ENCODE results near the gene KCNQ1. TPM values are rescaled to one million over a fixed set of nuclear protein-coding genes. Genes with fewer than 3 reads are reported as not detected.

KCNQ1 gene
- total RNA-seq, 1 donor from 2014 or later: 0.86 TPM

DNA sequence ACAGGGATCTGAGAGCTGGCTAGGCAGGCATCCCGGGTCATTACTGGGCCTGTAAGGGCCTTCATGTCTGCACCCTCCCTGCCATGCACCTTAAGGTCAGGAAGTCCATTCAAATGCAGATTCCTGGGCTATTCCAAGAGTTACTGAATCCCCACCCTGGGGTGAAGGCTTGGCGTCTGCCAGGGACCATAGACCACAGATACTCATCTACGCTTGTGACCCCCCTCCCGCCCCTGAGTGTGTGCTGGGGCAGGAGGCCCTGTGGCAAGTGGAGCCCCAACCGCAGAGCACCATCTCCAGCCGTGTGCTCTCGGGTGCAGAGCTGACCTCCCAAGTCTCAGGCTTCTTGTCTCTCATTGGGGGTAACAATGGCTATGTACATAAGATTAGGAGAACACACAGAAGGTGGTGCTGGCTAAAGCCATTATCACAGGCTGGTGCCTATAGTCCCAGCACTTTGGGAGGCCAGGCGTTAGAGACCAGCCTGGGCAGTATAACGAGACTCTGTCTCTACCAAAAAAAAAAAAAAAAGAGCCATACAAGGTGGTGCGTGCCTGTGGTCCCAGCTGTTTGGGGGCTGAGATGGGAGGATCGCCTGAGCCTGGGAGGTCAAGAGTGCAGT lies 274.1 kb downstream of the KCNQ1 start:
- no peak for DNase-seq (ENCODE audit: low read depth, low spot score)
- Mint-ChIP-seq H3K36me3 (ENCODE audit: low read depth) (no peaks in the 10 kb centered on the region), H3K4me3 (no peak overlapping the region), H3K9me3 (no peaks in the 10 kb centered on the region), H3K27me3 (ENCODE audit: low read depth) (peaks cover 70% of the 10 kb centered on the region), H3K27ac (ENCODE audit: unreplicated experiment) (no peak overlapping the region), H3K4me1 (peaks cover 32% of the 10 kb centered on the region)
- TF ChIP-seq, protein P1, sequence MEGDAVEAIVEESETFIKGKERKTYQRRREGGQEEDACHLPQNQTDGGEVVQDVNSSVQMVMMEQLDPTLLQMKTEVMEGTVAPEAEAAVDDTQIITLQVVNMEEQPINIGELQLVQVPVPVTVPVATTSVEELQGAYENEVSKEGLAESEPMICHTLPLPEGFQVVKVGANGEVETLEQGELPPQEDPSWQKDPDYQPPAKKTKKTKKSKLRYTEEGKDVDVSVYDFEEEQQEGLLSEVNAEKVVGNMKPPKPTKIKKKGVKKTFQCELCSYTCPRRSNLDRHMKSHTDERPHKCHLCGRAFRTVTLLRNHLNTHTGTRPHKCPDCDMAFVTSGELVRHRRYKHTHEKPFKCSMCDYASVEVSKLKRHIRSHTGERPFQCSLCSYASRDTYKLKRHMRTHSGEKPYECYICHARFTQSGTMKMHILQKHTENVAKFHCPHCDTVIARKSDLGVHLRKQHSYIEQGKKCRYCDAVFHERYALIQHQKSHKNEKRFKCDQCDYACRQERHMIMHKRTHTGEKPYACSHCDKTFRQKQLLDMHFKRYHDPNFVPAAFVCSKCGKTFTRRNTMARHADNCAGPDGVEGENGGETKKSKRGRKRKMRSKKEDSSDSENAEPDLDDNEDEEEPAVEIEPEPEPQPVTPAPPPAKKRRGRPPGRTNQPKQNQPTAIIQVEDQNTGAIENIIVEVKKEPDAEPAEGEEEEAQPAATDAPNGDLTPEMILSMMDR (conservative IDR thresholded peaks at IDR 0.05): no peak

DNA sequence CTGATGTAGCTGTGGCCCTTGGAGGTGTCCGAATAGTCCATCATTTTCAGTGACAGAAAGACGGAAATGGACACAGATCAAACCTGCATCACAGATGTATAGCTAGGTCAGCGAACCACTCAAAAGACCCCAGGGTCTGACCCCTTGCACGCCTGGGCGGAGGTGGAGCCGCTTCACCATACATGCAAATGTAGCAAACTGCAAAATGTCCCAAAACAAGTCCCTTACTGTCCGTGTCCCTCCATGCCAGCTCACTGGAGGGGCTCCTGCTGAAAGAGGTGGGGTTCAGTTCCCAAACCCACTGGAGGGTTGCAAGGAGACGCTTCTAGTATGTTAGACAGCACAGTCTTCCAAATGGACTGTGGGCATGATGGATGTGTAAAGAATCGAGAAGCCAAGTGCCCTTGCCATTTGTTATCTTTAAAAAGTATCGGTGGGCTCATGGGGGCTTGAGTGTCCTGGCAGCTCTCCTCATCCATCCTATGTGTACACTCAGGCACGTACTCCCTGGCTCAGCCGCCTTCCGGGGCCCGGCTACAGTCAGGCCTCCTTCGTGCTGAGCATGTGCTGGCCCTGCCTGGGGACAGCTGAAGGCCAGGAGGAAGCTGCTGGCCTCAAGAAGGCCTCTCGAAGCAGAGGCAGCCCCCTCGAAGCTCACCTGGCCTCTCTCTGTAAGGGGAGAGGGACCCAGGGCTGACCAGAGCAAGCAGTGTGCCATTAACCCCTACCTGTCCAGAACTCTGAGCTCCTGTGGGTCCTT lies 275.2 kb downstream of the KCNQ1 start:
- H3K27me3 Mint-ChIP-seq (ENCODE audit: low read depth): peaks cover 76% of the 10 kb centered on the region
- TF ChIP-seq, protein P1 (conservative IDR thresholded peaks at IDR 0.05): no peak
- no peak overlapping the region for H3K4me3 Mint-ChIP-seq
- peaks cover 34% of the 10 kb centered on the region for H3K4me1 Mint-ChIP-seq
- DNase-seq (ENCODE audit: low read depth, low spot score): no peak
- peak overlapping the region; percentile 19 for H3K27ac Mint-ChIP-seq (ENCODE audit: unreplicated experiment)
- no peaks in the 10 kb centered on the region for H3K36me3 Mint-ChIP-seq (ENCODE audit: low read depth)
- no peaks in the 10 kb centered on the region for H3K9me3 Mint-ChIP-seq

DNA sequence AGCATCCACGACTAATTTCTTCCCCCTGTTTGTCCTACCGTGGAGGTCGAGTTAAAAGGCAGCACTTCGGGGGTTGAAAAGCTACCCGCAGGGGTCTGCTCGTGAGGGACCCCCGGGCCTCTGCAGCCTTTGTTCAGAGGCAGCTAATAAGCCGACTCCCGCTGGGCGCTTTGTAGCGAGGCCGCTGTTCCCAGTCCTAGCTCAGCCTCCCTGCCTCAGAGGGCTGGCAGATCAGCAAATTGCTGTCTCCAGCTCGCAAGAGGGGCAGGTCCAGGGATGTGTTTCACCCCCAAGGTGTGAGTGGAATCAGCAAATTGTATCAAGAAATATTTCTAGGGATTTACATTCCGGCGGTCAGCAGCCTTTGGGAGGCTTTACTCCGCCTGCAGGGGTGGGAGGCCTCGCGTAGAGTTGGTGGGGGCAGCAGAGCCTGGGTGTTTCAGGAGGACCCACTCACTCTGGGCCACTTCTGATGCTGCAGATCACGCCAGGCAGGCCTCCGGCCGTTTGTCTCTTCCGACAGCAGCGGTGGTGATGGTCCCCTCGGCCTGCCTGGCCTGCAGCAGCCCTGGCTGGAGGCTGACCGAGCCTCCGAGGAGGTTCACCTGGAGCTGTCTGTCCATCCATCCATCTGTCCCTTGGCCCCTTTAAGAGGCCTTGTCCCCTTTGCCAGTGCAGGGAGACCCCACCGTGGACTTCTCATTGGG lies 276.6 kb downstream of the KCNQ1 start:
- Mint-ChIP-seq H3K27ac (ENCODE audit: unreplicated experiment) (no peak overlapping the region), H3K4me3 (peak overlapping the region; percentile 38), H3K9me3 (no peaks in the 10 kb centered on the region), H3K36me3 (ENCODE audit: low read depth) (no peaks in the 10 kb centered on the region), H3K4me1 (peaks cover 38% of the 10 kb centered on the region), H3K27me3 (ENCODE audit: low read depth) (peaks cover 79% of the 10 kb centered on the region)
- peak; percentile 34 for DNase-seq (ENCODE audit: low read depth, low spot score)
- TF ChIP-seq, protein P1 (conservative IDR thresholded peaks at IDR 0.05): no peak

DNA sequence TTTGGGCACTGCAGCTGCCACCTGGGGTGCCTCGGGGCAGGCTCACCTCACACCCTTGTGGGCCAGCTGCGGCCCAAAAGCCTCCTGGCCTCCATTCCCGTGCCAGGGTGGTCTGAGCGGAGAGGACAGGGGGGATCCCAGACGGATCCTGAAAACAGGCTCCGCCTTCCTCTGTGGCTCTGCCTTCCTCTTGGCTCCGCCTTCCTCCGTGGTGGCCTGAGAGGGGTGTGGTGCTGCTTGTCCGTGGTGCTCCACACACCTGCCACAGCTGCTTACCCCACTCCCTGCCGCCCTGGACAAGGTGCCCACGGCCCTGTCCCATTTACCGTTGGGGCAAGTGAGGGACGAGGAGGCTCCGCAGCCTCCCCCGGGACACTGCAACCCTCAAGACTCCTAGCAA lies 278.1 kb downstream of the KCNQ1 start:
- peak overlapping the region; percentile 19 for H3K27ac Mint-ChIP-seq (ENCODE audit: unreplicated experiment)
- H3K36me3 Mint-ChIP-seq (ENCODE audit: low read depth): no peaks in the 10 kb centered on the region
- H3K4me3 Mint-ChIP-seq: no peak overlapping the region
- H3K4me1 Mint-ChIP-seq: peaks cover 48% of the 10 kb centered on the region
- no peaks in the 10 kb centered on the region for H3K9me3 Mint-ChIP-seq
- H3K27me3 Mint-ChIP-seq (ENCODE audit: low read depth): peaks cover 83% of the 10 kb centered on the region
- no peak for DNase-seq (ENCODE audit: low read depth, low spot score)
- TF ChIP-seq, protein P1 (conservative IDR thresholded peaks at IDR 0.05): no peak

DNA sequence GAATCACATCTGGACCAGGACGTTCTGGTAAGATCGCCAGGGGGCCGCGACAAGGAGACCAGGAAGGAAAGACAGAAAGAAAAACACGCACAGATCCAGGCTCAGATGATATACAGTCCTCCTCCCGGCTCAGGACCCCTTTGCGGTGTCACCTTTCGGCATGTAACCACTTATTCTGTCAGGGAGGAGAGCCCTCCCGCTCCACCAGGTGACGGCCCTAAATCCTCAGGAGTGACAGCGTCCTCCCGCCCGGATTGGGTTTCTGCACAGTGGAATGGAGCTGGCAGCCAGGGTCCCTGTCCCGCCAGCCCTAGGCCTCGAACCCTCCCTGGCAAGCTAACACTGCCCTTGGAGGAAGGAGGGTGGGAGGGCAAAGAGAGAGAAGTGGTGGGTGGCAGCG lies 279.3 kb downstream of the KCNQ1 start:
- TF ChIP-seq, protein P1 (conservative IDR thresholded peaks at IDR 0.05): no peak
- Mint-ChIP-seq H3K9me3 (no peaks in the 10 kb centered on the region), H3K27me3 (ENCODE audit: low read depth) (peaks cover 79% of the 10 kb centered on the region), H3K27ac (ENCODE audit: unreplicated experiment) (no peak overlapping the region), H3K36me3 (ENCODE audit: low read depth) (no peaks in the 10 kb centered on the region), H3K4me3 (no peak overlapping the region), H3K4me1 (peaks cover 57% of the 10 kb centered on the region)
- DNase-seq (ENCODE audit: low read depth, low spot score): no peak
